Stimulated activated CD8-positive, alpha-beta memory T cell treated with anti-CD3 and anti-CD28 coated beads, Interleukin-12 subunit alpha, Interleukin-12 subunit beta, amount 100 ng/mL, for 1 hour (primary cell): ENCODE measurements around the gene ST6GAL2.

ENCODE experiments used
- DNase-seq: peaks from one replicate; pipeline ENCODE4 v3.0.0-alpha.2; 2020; ENCODE audit warnings: low read depth

The ST6GAL2 gene

GRCh38 chr2:106828119-106828518 lies 57.8 kb downstream of the ST6GAL2 start:
- no peak for DNase-seq

GRCh38 chr2:106827158-106827557 lies 58.8 kb downstream of the ST6GAL2 start:
- no peak for DNase-seq

- DNase-seq = no peak
These were observed 60.8 kb downstream of the ST6GAL2 start for GRCh38 chr2:106825161-106825560.

GRCh38 chr2:106816974-106817373 lies 69.0 kb downstream of the ST6GAL2 start:
- no peak for DNase-seq

- no peak for DNase-seq
These were observed 73.1 kb downstream of the ST6GAL2 start for GRCh38 chr2:106812841-106813240.

GRCh38 chr2:106812383-106812782 lies 73.6 kb downstream of the ST6GAL2 start:
- DNase-seq = no peak

GRCh38 chr2:106805716-106806115 lies 80.3 kb downstream of the ST6GAL2 start:
- DNase-seq = no peak

- no peak for DNase-seq
These were observed 81.8 kb downstream of the ST6GAL2 start for GRCh38 chr2:106804161-106804560.

- no peak for DNase-seq
These were observed 84.9 kb downstream of the ST6GAL2 start for GRCh38 chr2:106800976-106801655.

- DNase-seq = no peak
These were observed 85.8 kb downstream of the ST6GAL2 start for GRCh38 chr2:106800180-106800579.

- DNase-seq = no peak
These were observed 87.0 kb downstream of the ST6GAL2 start for GRCh38 chr2:106798826-106799552.

GRCh38 chr2:106797494-106797893 lies 88.5 kb downstream of the ST6GAL2 start:
- no peak for DNase-seq

GRCh38 chr2:106792671-106793070 lies 93.3 kb downstream of the ST6GAL2 start:
- no peak for DNase-seq

- DNase-seq = no peak
These were observed 96.8 kb downstream of the ST6GAL2 start for GRCh38 chr2:106789185-106789584.

GRCh38 chr2:106782681-106783080 lies 103.3 kb downstream of the ST6GAL2 start:
- no peak for DNase-seq

- DNase-seq = no peak
These were observed 104.8 kb downstream of the ST6GAL2 start for GRCh38 chr2:106781196-106781595.

- DNase-seq = no peak
These were observed 114.2 kb downstream of the ST6GAL2 start for GRCh38 chr2:106771811-106772210.

- no peak for DNase-seq
These were observed 115.0 kb downstream of the ST6GAL2 start for GRCh38 chr2:106770986-106771385.

GRCh38 chr2:106764614-106765013 lies 121.4 kb downstream of the ST6GAL2 start:
- DNase-seq = no peak

- no peak for DNase-seq
These were observed 126.0 kb downstream of the ST6GAL2 start for GRCh38 chr2:106759966-106760365.

GRCh38 chr2:106758901-106759497 lies 127.0 kb downstream of the ST6GAL2 start:
- DNase-seq = no peak
